ENCODE measurements around the gene NEK11.

- TF ChIP-seq CTCF (IDR thresholded peaks at IDR 0.05 in 8 of 11, conservative IDR thresholded peaks at IDR 0.05 in 3 of 11) (no peak), POLR2A (IDR thresholded peaks at IDR 0.05) (no peak)
Observed at GRCh38 chr3:131363275-131363674, 336.6 kb downstream of the NEK11 start.
